Caco-2 (cell line): ENCODE measurements around the gene SLC25A21. TPM values are rescaled to one million over a fixed set of nuclear protein-coding genes. Genes with fewer than 3 reads are reported as not detected.
"Not testable (repeated sequence)": the region's sequence is repeated elsewhere in the genome, so short reads cannot be mapped to it uniquely, and the experiment has no call there.

Experiments
- BruUV-seq: library from RNA; stranded (reverse); fragments of 400-500 nt; replicated peaks from 2 replicates; lab custom pipeline; 2021; lab: Mats Ljungman, UMichigan
- CTCF ChIA-PET: fragments of 300-600 bp; sonication (Branson Sonifier 250); formaldehyde crosslinking; loops from one replicate; lab custom pipeline; 2022; ENCODE audit warnings: antibody characterized with exemption; lab: Charles Lee
- POLR2A ChIA-PET: fragments of 300-600 bp; sonication (Branson Sonifier 250); formaldehyde crosslinking; loops from one replicate; lab custom pipeline; 2022; ENCODE audit warnings: antibody characterized with exemption; lab: Charles Lee
- DNase-seq, 2 experiments: peaks; one replicate each; pipeline versions ENCODE4 v3.0.0 to v3.0.0-alpha.2; 2020 to 2022
- H3K27me3 ChIP-seq: replicated peaks from 2 replicates; pipeline ENCODE4 v1.6.0; 2011; ENCODE audit warnings: low read length; ENCODE audit not compliant: control insufficient read depth, insufficient read depth
- H3K36me3 ChIP-seq: 2 replicates; pipeline ENCODE4 v1.5.1; 2011; ENCODE audit warnings: low read length; ENCODE audit not compliant: control insufficient read depth, insufficient read depth
- H3K4me1 ChIP-seq: fragments of 250-450 bp; sonication (Bioruptor Pico); 2 replicates; pipeline ENCODE4 v1.5.1; 2020; ENCODE audit warnings: mild to moderate bottlenecking
- H3K4me3 ChIP-seq: 2 replicates; pipeline ENCODE4 v1.5.1; 2011; ENCODE audit warnings: low read depth, mild to moderate bottlenecking, control low read depth, low read length
- H3K9me3 ChIP-seq: fragments of 250-450 bp; sonication (Bioruptor Pico); 2 replicates; pipeline ENCODE4 v1.5.1; 2020; ENCODE audit warnings: mild to moderate bottlenecking, moderate library complexity
- H3K27ac Mint-ChIP-seq: one replicate; pipeline ENCODE4 v1.8.0; 2022; ENCODE audit warnings: mixed read lengths; ENCODE audit not compliant: unreplicated experiment
- H3K27me3 Mint-ChIP-seq: one replicate; pipeline ENCODE4 v1.8.0; 2022; ENCODE audit warnings: mixed read lengths; ENCODE audit not compliant: insufficient read depth, unreplicated experiment
- H3K36me3 Mint-ChIP-seq: one replicate; pipeline ENCODE4 v1.8.0; 2022; ENCODE audit warnings: mild to moderate bottlenecking, mixed read lengths; ENCODE audit not compliant: insufficient read depth, unreplicated experiment
- H3K4me1 Mint-ChIP-seq: one replicate; pipeline ENCODE4 v1.8.0; 2022; ENCODE audit warnings: low read depth, mixed read lengths; ENCODE audit not compliant: unreplicated experiment
- H3K4me3 Mint-ChIP-seq: one replicate; pipeline ENCODE4 v1.8.0; 2022; ENCODE audit warnings: mild to moderate bottlenecking, moderate library complexity, mixed read lengths; ENCODE audit not compliant: unreplicated experiment
- H3K9me3 Mint-ChIP-seq: one replicate; pipeline ENCODE4 v1.8.0; 2022; ENCODE audit warnings: mixed read lengths; ENCODE audit not compliant: unreplicated experiment
- intact Hi-C: fragments of 100-400 bp; cut with micrococcal nuclease; formaldehyde crosslinking; loops from one replicate; pipeline ENCODE4 v1.10.0; 2022; ENCODE audit not compliant: unreplicated experiment
- total RNA-seq: library from RNA; stranded (reverse); gene quantifications from 2 replicates; pipeline ENCODE4 v1.2.3, GENCODE V29; 2022
- TF ChIP-seq, protein P1 (sequence below), 2 experiments: fragments of 200-600 bp in 1 of 2; IDR thresholded peaks; 1 replicate in 1 of 2; 2 replicates in 1 of 2; pipeline versions ENCODE4 v1.5.1 to v1.8.0; 2011 to 2022; ENCODE audit warnings: antibody characterized with exemption in 1 of 2, control low read depth in 1 of 2, inconsistent platforms in 1 of 2, low read depth in 1 of 2, low read length in 1 of 2, mild to moderate bottlenecking in 1 of 2, moderate library complexity in 1 of 2; ENCODE audit not compliant: insufficient read depth in 1 of 2, severe bottlenecking in 1 of 2, unreplicated experiment in 1 of 2

Gene SLC25A21
- total RNA-seq, 1 experiment from 2014 or later: 3.2 TPM

DNA sequence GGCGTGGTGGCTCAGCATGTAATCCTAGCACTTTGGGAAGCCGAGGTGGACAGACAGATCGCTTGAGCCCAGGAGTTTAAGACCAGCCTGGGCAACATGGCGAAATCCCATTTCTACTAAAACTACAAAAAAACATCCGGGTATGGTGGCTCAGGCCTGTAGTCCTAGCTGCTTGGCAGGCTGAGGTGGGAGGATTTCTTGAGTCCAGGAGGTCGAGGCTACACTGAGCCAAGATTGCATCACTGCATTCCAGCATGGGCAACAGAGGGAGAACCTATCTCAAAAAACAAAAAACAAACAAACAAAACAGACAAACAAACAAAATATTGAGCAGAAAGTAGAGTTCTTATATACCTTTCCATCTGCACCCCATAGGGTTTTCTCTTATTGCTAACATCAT is 9.0 kb upstream of the SLC25A21 start:
- no peaks in the 10 kb centered on the region for H3K36me3 Mint-ChIP-seq
- BruUV-seq: no TSS peak
- TF ChIP-seq, protein P1, sequence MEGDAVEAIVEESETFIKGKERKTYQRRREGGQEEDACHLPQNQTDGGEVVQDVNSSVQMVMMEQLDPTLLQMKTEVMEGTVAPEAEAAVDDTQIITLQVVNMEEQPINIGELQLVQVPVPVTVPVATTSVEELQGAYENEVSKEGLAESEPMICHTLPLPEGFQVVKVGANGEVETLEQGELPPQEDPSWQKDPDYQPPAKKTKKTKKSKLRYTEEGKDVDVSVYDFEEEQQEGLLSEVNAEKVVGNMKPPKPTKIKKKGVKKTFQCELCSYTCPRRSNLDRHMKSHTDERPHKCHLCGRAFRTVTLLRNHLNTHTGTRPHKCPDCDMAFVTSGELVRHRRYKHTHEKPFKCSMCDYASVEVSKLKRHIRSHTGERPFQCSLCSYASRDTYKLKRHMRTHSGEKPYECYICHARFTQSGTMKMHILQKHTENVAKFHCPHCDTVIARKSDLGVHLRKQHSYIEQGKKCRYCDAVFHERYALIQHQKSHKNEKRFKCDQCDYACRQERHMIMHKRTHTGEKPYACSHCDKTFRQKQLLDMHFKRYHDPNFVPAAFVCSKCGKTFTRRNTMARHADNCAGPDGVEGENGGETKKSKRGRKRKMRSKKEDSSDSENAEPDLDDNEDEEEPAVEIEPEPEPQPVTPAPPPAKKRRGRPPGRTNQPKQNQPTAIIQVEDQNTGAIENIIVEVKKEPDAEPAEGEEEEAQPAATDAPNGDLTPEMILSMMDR (IDR thresholded peaks at IDR 0.05; ENCODE audit: insufficient read depth in 1 of 2, low read depth in 1 of 2, low read length in 1 of 2, severe bottlenecking in 1 of 2, unreplicated experiment in 1 of 2): no peak
- no peak for DNase-seq
- H3K9me3 Mint-ChIP-seq: no peaks in the 10 kb centered on the region
- ChIA-PET CTCF (no interaction called here), POLR2A (no interaction called here)
- no peak overlapping the region for H3K27ac Mint-ChIP-seq
- H3K27me3 Mint-ChIP-seq: no peaks in the 10 kb centered on the region
- H3K4me1 ChIP-seq: no peaks in the 10 kb centered on the region
- H3K9me3 ChIP-seq: no peaks in the 10 kb centered on the region
- no peak overlapping the region for H3K4me3 Mint-ChIP-seq
- intact Hi-C loops: no loop called here
- H3K27me3 ChIP-seq: no peaks in the 10 kb centered on the region
- H3K36me3 ChIP-seq: no peaks in the 10 kb centered on the region
- no peaks in the 10 kb centered on the region for H3K4me1 Mint-ChIP-seq
- H3K4me3 ChIP-seq: no peak overlapping the region

- H3K4me1 ChIP-seq, H3K36me3 ChIP-seq, intact Hi-C loops, H3K27me3 ChIP-seq, H3K4me1 Mint-ChIP-seq, H3K4me3 ChIP-seq, H3K27me3 Mint-ChIP-seq, H3K9me3 Mint-ChIP-seq, POLR2A ChIA-PET, H3K4me3 Mint-ChIP-seq, CTCF ChIA-PET, H3K9me3 ChIP-seq, BruUV-seq, DNase-seq, H3K27ac Mint-ChIP-seq, H3K36me3 Mint-ChIP-seq: not testable (repeated sequence)
Measured at GRCh38 chr14:37180886-37181285, 8.5 kb upstream of the SLC25A21 start.

GRCh38 chr14:37179896-37180502 is 7.6 kb upstream of the SLC25A21 start:
- Histone ChIP-seq H3K27me3 (no peaks in the 10 kb centered on the region), H3K4me3 (no peak overlapping the region), H3K9me3 (no peaks in the 10 kb centered on the region), H3K36me3 (no peaks in the 10 kb centered on the region), H3K4me1 (peaks cover 2% of the 10 kb centered on the region; the same call in 1 of the 2 replicates)
- BruUV-seq: no TSS peak
- intact Hi-C loops: no loop called here
- Mint-ChIP-seq H3K27me3 (no peaks in the 10 kb centered on the region), H3K4me1 (no peaks in the 10 kb centered on the region), H3K4me3 (no peak overlapping the region), H3K36me3 (no peaks in the 10 kb centered on the region), H3K9me3 (no peaks in the 10 kb centered on the region), H3K27ac (no peak overlapping the region)
- TF ChIP-seq, protein P1 (IDR thresholded peaks at IDR 0.05; ENCODE audit: insufficient read depth in 1 of 2, low read depth in 1 of 2, low read length in 1 of 2, severe bottlenecking in 1 of 2, unreplicated experiment in 1 of 2): no peak
- CTCF ChIA-PET: no interaction called here
- no peak for DNase-seq
- POLR2A ChIA-PET: no interaction called here
